BLaER1 treated with 17β-estradiol and CSF1 and Interleukin-3, amounts not matched to agents 10 nM and 100 nM (cell line): ENCODE measurements around the gene MOK.

Experiments used
- H3K27ac ChIP-seq, 11 experiments: shearing (Covaris generic); formaldehyde crosslinking; 2 replicates each; pipeline ENCODE4 v1.8.1; 2022
- H3K27me3 ChIP-seq, 11 experiments: shearing (Covaris generic); formaldehyde crosslinking; 2 replicates each; pipeline ENCODE4 v1.8.1; 2022
- H3K36me3 ChIP-seq, 11 experiments: shearing (Covaris generic); formaldehyde crosslinking; 2 replicates each; pipeline ENCODE4 v1.8.1; 2022
- H3K4me1 ChIP-seq, 10 experiments: shearing (Covaris generic); formaldehyde crosslinking; 2 replicates each; pipeline ENCODE4 v1.8.1; 2022
- H3K4me2 ChIP-seq, 11 experiments: shearing (Covaris generic); formaldehyde crosslinking; 2 replicates each; pipeline ENCODE4 v1.8.1; 2022
- H3K4me3 ChIP-seq, 10 experiments: shearing (Covaris generic); formaldehyde crosslinking; 2 replicates each; pipeline ENCODE4 v1.8.1; 2022
- H3K9ac ChIP-seq, 11 experiments: shearing (Covaris generic); formaldehyde crosslinking; 2 replicates each; pipeline ENCODE4 v1.8.1; 2022
- H3K9me3 ChIP-seq, 11 experiments: shearing (Covaris generic); formaldehyde crosslinking; replicated peaks in 1 of 11; 2 replicates each; pipeline ENCODE4 v1.8.1; 2022
- H4K20me1 ChIP-seq, 11 experiments: shearing (Covaris generic); formaldehyde crosslinking; 2 replicates each; pipeline ENCODE4 v1.8.1; 2022
- Cebpa-rat ChIP-seq, 11 experiments: shearing (Covaris generic); IDR thresholded peaks; 2 replicates each; pipeline ENCODE4 v1.8.1; 2022

The MOK gene

DNA sequence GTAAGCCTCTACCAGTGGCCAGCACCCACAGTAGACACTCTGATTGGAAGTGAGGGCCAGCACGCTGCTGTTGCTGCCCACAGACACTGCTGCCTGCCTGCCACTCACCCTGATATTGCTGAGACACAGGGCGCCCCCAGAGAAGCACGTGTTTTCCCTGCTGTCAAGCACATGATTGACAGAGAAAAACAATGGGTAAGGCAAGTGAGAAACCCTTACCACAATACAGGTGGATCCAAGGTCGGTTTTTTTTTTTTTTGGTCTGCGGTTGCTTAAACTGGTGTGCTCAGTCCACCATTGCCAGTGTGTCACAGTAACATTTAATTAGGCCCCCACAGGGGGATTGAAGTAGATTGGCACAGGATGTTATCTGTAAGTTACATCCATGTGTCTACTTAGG lies 99.4 kb downstream of the MOK start:
- Histone ChIP-seq H3K9me3 (no peaks in the 10 kb centered on the region), H3K9ac (peak overlapping the region in 1 of 11 experiments; percentile 41; a peak in 2 of 22 replicates), H4K20me1 (peaks cover 5 to 100% (median 86%) of the 10 kb centered on the region in 11 experiments; a peak in 21 of 22 replicates), H3K4me2 (peak overlapping the region in 7 of 11 experiments; percentile 19 to 97 (median 47); a peak in 13 of 22 replicates), H3K4me1 (peaks cover 24 to 67% (median 57%) of the 10 kb centered on the region in 10 experiments), H3K36me3 (peaks cover 57 to 81% (median 67%) of the 10 kb centered on the region in 11 experiments), H3K4me3 (no peak overlapping the region), H3K27ac (peak overlapping the region in 4 of 11 experiments; percentile 3 to 94 (median 40); a peak in 4 of 22 replicates), H3K27me3 (no peaks in the 10 kb centered on the region)
- TF ChIP-seq Cebpa-rat (IDR thresholded peaks at IDR 0.05): no peak

DNA sequence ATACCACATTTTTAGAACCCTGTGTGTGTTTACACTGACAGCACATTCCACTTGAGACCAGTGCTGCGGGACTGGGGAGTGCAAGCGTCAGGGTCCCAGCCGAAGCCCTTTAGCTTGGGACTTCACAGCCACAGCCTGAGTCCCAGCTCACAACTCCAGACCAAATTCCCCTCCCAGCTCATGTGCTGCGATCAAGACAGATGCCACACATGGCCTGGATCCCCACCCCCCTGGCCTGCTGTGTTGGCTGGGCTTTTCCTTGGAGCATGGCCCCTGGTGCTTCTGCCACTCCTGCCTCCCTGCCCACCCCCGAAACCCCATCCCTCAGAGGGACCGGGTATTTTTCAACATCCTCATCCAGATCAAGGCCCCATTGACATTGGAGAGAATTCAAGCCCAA lies 101.6 kb downstream of the MOK start:
- Histone ChIP-seq H3K9ac (0 out of 22 replicates have a peak overlapping the region, but pooled peaks of 1 of the 11 experiments have one; percentile 21), H3K27ac (peak overlapping the region in 2 of 11 experiments; percentile 54 to 94; a peak in 4 of 22 replicates), H3K4me3 (no peak overlapping the region), H3K4me1 (peaks cover 37 to 88% (median 79%) of the 10 kb centered on the region in 10 experiments), H4K20me1 (peaks cover 5 to 100% (median 92%) of the 10 kb centered on the region in 11 experiments; a peak in 21 of 22 replicates), H3K9me3 (no peaks in the 10 kb centered on the region), H3K4me2 (peak overlapping the region in 8 of 11 experiments; percentile 38 to 97 (median 94); a peak in 14 of 22 replicates), H3K27me3 (no peaks in the 10 kb centered on the region), H3K36me3 (peaks cover 48 to 78% (median 58%) of the 10 kb centered on the region in 11 experiments)
- TF ChIP-seq Cebpa-rat (IDR thresholded peaks at IDR 0.05): no peak

DNA sequence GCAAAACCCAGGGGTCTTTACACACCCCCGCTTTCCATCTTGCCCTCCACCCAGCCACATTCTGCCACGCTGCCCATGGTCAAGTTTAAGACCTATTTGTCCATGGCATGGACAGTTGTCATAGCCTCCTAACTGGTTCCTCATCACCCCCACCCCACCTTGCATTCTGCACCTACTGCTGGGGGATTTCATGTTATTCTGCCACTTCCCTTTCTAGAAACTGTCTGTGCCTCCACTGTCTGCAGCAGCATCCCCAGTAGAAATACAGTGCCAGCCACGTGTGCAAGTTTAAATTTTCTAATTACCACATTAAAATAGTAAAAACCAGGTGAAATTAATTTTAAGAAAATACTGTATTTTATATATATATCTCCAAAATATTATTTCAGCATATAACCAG lies 102.0 kb downstream of the MOK start:
- TF ChIP-seq Cebpa-rat (IDR thresholded peaks at IDR 0.05): no peak
- H4K20me1 ChIP-seq: peaks cover 5 to 100% (median 91%) of the 10 kb centered on the region in 11 experiments; a peak in 21 of 22 replicates
- no peak overlapping the region for H3K4me3 ChIP-seq
- H3K4me2 ChIP-seq: peak overlapping the region in 9 of 11 experiments; percentile 73 to 97 (median 92); a peak in 18 of 22 replicates
- H3K27ac ChIP-seq: peak overlapping the region in 3 of 11 experiments; percentile 79 to 94 (median 88); a peak in 5 of 22 replicates
- H3K27me3 ChIP-seq: no peaks in the 10 kb centered on the region
- peak overlapping the region in 2 of 11 experiments; percentile 76 to 84; a peak in 4 of 22 replicates for H3K9ac ChIP-seq
- peaks cover 48 to 78% (median 58%) of the 10 kb centered on the region in 11 experiments for H3K36me3 ChIP-seq
- H3K4me1 ChIP-seq: peaks cover 37 to 91% (median 80%) of the 10 kb centered on the region in 10 experiments
- H3K9me3 ChIP-seq: no peaks in the 10 kb centered on the region

DNA sequence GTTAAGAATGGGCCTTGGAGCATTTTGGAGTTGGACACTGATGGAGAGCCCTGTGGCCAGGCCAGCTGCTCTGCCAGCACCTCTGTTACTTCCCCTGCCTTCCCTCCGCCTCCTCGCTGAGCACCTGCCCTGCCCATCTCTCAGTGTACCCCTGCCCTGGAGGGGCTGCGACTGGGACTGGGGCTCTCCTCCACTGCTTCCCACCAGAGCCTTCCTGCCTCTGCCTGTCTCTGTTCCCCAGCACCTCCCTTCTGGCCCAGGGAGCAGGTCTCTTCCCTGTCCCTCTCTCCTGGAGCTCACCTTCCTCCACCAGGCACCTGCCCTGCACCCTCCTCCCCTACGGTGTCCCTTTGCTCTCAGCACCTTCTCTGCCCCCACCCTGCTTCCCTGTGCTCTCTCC lies 103.2 kb downstream of the MOK start:
- Histone ChIP-seq H3K9ac (peak overlapping the region in 5 of 11 experiments; percentile 7 to 84 (median 63); a peak in 10 of 22 replicates), H3K4me3 (peak overlapping the region in 3 of 10 experiments; percentile 9 to 30 (median 23); a peak in 3 of 20 replicates), H3K4me2 (peak overlapping the region; percentile 45 to 97 (median 82))

DNA sequence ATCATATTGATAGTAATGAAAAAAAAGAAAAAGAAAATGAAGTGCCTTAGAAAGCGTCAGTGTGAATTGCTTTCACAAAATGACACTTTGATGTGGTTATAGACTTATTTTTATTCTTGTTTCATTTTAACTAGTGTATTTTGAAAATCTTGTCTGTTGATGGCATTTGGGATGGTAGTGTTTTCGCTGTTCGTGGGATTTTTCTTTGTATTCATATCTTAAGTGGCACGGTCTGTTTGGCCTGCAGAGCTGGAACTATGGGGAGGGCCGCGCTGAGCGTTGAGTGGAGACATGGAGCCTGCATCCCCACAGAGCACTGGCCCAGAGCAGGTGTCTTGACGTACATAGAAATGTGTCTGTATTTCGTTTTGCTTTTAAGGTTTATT lies 103.6 kb downstream of the MOK start:
- TF ChIP-seq Cebpa-rat (IDR thresholded peaks at IDR 0.05): no peak; a peak in 1 of 22 replicates
- H3K4me3 ChIP-seq: peak overlapping the region in 3 of 10 experiments; percentile 9 to 30 (median 23); a peak in 3 of 20 replicates
- peaks cover 5 to 100% (median 87%) of the 10 kb centered on the region in 11 experiments; a peak in 21 of 22 replicates for H4K20me1 ChIP-seq
- H3K4me1 ChIP-seq: peaks cover 37 to 83% (median 76%) of the 10 kb centered on the region in 10 experiments
- H3K9me3 ChIP-seq: no peaks in the 10 kb centered on the region
- peaks cover 50 to 78% (median 59%) of the 10 kb centered on the region in 11 experiments for H3K36me3 ChIP-seq
- peak overlapping the region; percentile 45 to 97 (median 82) for H3K4me2 ChIP-seq
- peak overlapping the region in 7 of 11 experiments; percentile 1 to 94 (median 76); a peak in 11 of 22 replicates for H3K27ac ChIP-seq
- H3K27me3 ChIP-seq: no peaks in the 10 kb centered on the region
- H3K9ac ChIP-seq: peak overlapping the region in 5 of 11 experiments; percentile 7 to 84 (median 63); a peak in 10 of 22 replicates

More for the DNA sequence above, 103.2 kb downstream of the MOK start:
- TF ChIP-seq Cebpa-rat (IDR thresholded peaks at IDR 0.05): no peak
- Histone ChIP-seq H3K4me1 (peaks cover 37 to 87% (median 79%) of the 10 kb centered on the region in 10 experiments), H4K20me1 (peaks cover 5 to 100% (median 86%) of the 10 kb centered on the region in 11 experiments; a peak in 21 of 22 replicates), H3K27me3 (no peaks in the 10 kb centered on the region), H3K36me3 (peaks cover 50 to 78% (median 59%) of the 10 kb centered on the region in 11 experiments), H3K27ac (peak overlapping the region in 7 of 11 experiments; percentile 1 to 94 (median 76); a peak in 11 of 22 replicates), H3K9me3 (no peaks in the 10 kb centered on the region)

DNA sequence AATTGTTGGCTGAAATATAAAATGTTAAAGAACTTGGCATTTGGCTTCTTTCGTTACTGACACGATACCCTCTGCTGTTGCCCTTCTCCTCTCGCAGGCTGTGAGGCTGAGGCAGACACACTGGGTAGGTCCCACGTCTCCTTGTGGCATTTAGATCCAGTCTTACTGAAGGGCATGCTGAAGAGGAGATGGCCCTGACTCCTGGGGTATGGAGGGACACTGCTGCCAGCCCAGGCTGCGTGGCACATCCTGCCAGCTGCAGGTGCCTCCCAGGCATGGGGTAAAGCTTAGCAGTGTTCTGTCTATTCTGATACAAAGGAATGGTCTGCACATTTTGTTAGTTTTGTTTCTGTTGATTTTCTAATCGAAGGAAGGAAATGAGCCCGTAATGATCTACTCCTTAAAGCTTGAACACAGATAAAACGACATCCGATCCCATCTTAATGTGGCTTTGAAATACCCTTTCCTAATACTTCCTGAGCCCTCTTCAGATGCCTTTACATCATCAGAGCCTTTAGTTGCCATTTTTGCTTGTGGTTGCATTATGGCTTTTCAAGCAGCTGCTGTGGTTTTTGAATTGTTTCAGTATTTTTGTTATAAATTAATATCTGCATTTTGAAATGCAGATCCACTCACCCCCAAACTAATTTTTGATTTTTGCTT lies 104.1 kb downstream of the MOK start:
- TF ChIP-seq Cebpa-rat (IDR thresholded peaks at IDR 0.05): peak in 4 of 11 experiments; percentile 40 to 91 (median 73); a peak in 6 of 22 replicates
- Histone ChIP-seq H3K9me3 (no peaks in the 10 kb centered on the region), H3K27ac (peak overlapping the region in 6 of 11 experiments; percentile 45 to 94 (median 78); a peak in 12 of 22 replicates), H3K4me2 (peak overlapping the region; percentile 45 to 97 (median 82)), H4K20me1 (peaks cover 5 to 100% (median 86%) of the 10 kb centered on the region in 11 experiments; a peak in 21 of 22 replicates), H3K36me3 (peaks cover 55 to 78% (median 61%) of the 10 kb centered on the region in 11 experiments), H3K27me3 (no peaks in the 10 kb centered on the region), H3K4me3 (peak overlapping the region in 4 of 10 experiments; percentile 0 to 27 (median 22); a peak in 3 of 20 replicates), H3K4me1 (peaks cover 37 to 78% (median 71%) of the 10 kb centered on the region in 10 experiments), H3K9ac (peak overlapping the region in 8 of 11 experiments; percentile 11 to 84 (median 55); a peak in 15 of 22 replicates)

DNA sequence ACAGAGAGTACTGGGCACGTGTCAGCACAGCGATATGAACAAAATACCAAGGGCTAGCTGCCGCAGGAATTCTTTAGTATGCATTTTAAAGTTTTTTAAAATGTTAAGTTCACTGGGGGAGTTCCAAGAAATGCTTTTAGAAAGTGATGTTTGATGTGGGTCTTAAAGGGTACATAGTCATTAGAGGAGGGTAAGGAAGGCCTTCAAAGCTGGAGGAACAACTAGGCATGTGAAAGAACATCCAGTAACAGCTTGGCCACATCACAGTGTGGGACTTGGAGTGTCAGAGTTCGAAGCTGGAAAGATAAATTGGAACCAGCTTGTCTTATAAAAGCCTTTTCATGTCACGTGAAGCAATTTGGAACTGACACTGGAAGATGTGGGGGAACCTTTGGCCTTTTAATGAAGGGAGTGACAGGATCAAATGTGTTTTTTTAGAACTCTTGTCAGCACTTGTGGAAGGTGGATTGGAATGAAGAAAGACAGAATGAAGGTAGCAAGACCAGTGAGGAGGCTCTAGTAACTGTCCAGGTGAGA lies 107.6 kb downstream of the MOK start:
- no peak overlapping the region for H3K4me2 ChIP-seq
- H3K4me3 ChIP-seq: no peak overlapping the region
- H3K36me3 ChIP-seq: peaks cover 46 to 59% (median 49%) of the 10 kb centered on the region in 11 experiments
- no peaks in the 10 kb centered on the region for H3K27me3 ChIP-seq
- no peak overlapping the region for H3K9ac ChIP-seq
- peaks cover 31 to 43% (median 41%) of the 10 kb centered on the region in 10 experiments for H3K4me1 ChIP-seq
- peaks cover 14 to 100% (median 87%) of the 10 kb centered on the region in 11 experiments; a peak in 21 of 22 replicates for H4K20me1 ChIP-seq
- H3K9me3 ChIP-seq: no peaks in the 10 kb centered on the region
- no peak for TF ChIP-seq Cebpa-rat (IDR thresholded peaks at IDR 0.05)
- peak overlapping the region in 1 of 11 experiments; percentile 94; a peak in 1 of 22 replicates for H3K27ac ChIP-seq

DNA sequence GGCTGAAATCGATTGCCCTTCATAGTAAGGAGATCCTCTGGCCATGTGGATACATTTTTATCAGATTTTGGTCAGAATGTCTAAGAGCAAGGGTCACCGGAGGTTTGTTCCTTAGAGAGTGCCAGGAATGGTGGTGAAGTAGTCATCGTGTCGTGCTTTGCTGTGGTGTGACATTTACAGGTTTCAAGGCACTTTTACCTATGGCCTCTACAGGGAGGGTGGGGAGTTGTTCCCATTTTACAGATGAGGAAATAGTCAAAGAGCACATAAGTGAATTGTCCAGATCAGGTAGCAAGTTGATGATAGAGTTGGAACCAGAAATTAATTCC lies 108.1 kb downstream of the MOK start:
- Histone ChIP-seq H3K4me3 (no peak overlapping the region), H4K20me1 (peaks cover 12 to 100% (median 87%) of the 10 kb centered on the region in 11 experiments; a peak in 21 of 22 replicates), H3K4me2 (no peak overlapping the region), H3K9ac (no peak overlapping the region), H3K9me3 (no peaks in the 10 kb centered on the region), H3K27ac (no peak overlapping the region), H3K36me3 (peaks cover 46 to 59% (median 49%) of the 10 kb centered on the region in 11 experiments), H3K4me1 (peaks cover 26 to 38% (median 36%) of the 10 kb centered on the region in 10 experiments), H3K27me3 (no peaks in the 10 kb centered on the region)
- TF ChIP-seq Cebpa-rat (IDR thresholded peaks at IDR 0.05): no peak
